Vagina (tissue), 2 donors: ENCODE results near the gene ZNF888.

Experiments used
- CTCF ChIP-seq, 3 experiments: fragments of 450-650 bp in 2 of 3; fragments of 200-600 bp in 1 of 3; sonication (generic) in 1 of 3; IDR thresholded peaks; one replicate each; pipeline ENCODE4 v1.5.1; 2017 to 2019; ENCODE audit warnings: antibody characterized with exemption in 3 of 3, mild to moderate bottlenecking in 2 of 3, moderate library complexity in 2 of 3
- POLR2A ChIP-seq, 2 donors: fragments of 450-650 bp; IDR thresholded peaks; one replicate each; pipeline ENCODE4 v1.6.1; 2017; ENCODE audit warnings: antibody characterized with exemption in 2 of 2, mild to moderate bottlenecking in 2 of 2, moderate library complexity in 2 of 2

GRCh38 chr19:52959613-52960295, 36.5 kb upstream of the ZNF888 start:
- TF ChIP-seq CTCF (IDR thresholded peaks at IDR 0.05) (no peak), POLR2A (IDR thresholded peaks at IDR 0.05) (no peak)
